Measurements from ENCODE around the gene TEX36.
A peak's percentile ranks its signal among the peaks of the same experiment; 100 is the strongest.

- TF ChIP-seq CTCF (IDR thresholded peaks at IDR 0.05) (peak in 1 of 6 experiments; percentile 7), POLR2A (IDR thresholded peaks at IDR 0.05) (peak; percentile 85 to 87)
Observed at GRCh38 chr10:125719173-125720001, 36.4 kb upstream of the TEX36 start, which contains the start of gene EDRF1.

All from Peyer's patch (tissue), 4 donors.